T follicular helper cell (primary cell): Measurements from ENCODE around the gene NUDT16L1.

Experiments
- DNase-seq: peaks from one replicate; pipeline ENCODE4 v3.0.0-alpha.2; 2020; ENCODE audit warnings: low read depth

Gene NUDT16L1

GRCh38 chr16:4694642-4695451 lies 1.5 kb downstream of the NUDT16L1 start:
- no peak for DNase-seq

- no peak for DNase-seq
These were observed 2.3 kb downstream of the NUDT16L1 start for GRCh38 chr16:4695473-4696171.

- DNase-seq: no peak
These were observed 3.0 kb downstream of the NUDT16L1 start for GRCh38 chr16:4696172-4696904.

GRCh38 chr16:4696905-4697847 lies 3.8 kb downstream of the NUDT16L1 start:
- DNase-seq: no peak

GRCh38 chr16:4697848-4698291 lies 4.5 kb downstream of the NUDT16L1 start:
- DNase-seq: no peak

- DNase-seq: no peak
These were observed 5.1 kb downstream of the NUDT16L1 start for GRCh38 chr16:4698321-4699045.

GRCh38 chr16:4699046-4699556 lies 5.7 kb downstream of the NUDT16L1 start:
- DNase-seq: no peak

GRCh38 chr16:4700380-4700996 lies 7.1 kb downstream of the NUDT16L1 start:
- DNase-seq: no peak

GRCh38 chr16:4700997-4701743 lies 7.8 kb downstream of the NUDT16L1 start:
- DNase-seq: no peak

- DNase-seq: no peak
These were observed 8.6 kb downstream of the NUDT16L1 start for GRCh38 chr16:4701791-4702465.

- no peak for DNase-seq
These were observed 9.1 kb downstream of the NUDT16L1 start for GRCh38 chr16:4702466-4702808.

GRCh38 chr16:4703906-4704305 lies 10.5 kb downstream of the NUDT16L1 start:
- DNase-seq: no peak

GRCh38 chr16:4704491-4704890 lies 11.1 kb downstream of the NUDT16L1 start:
- no peak for DNase-seq

- no peak for DNase-seq
These were observed 11.6 kb downstream of the NUDT16L1 start for GRCh38 chr16:4704913-4705312.

- DNase-seq: no peak
These were observed 13.5 kb downstream of the NUDT16L1 start for GRCh38 chr16:4706871-4707270.

GRCh38 chr16:4709481-4709880 lies 16.1 kb downstream of the NUDT16L1 start:
- no peak for DNase-seq

GRCh38 chr16:4713663-4714501 lies 20.5 kb downstream of the NUDT16L1 start:
- DNase-seq: no peak

- no peak for DNase-seq
These were observed 21.6 kb downstream of the NUDT16L1 start for GRCh38 chr16:4714996-4715395.
